22Rv1 (cell line): ENCODE measurements around the gene TUBB8.
"Not testable (repeated sequence)": the region's sequence is repeated elsewhere in the genome, so short reads cannot be mapped to it uniquely, and the experiment has no call there.

Experiments
- ZFX ChIP-seq: fragments of 450-650 bp; IDR thresholded peaks from 2 replicates; pipeline ENCODE4 v1.6.1; 2017; ENCODE audit warnings: antibody characterized with exemption, borderline replicate concordance
- TF ChIP-seq, protein P1 (sequence below): fragments of 450-650 bp; IDR thresholded peaks from 2 replicates; pipeline ENCODE4 v1.5.1; 2017; ENCODE audit warnings: mild to moderate bottlenecking

DNA sequence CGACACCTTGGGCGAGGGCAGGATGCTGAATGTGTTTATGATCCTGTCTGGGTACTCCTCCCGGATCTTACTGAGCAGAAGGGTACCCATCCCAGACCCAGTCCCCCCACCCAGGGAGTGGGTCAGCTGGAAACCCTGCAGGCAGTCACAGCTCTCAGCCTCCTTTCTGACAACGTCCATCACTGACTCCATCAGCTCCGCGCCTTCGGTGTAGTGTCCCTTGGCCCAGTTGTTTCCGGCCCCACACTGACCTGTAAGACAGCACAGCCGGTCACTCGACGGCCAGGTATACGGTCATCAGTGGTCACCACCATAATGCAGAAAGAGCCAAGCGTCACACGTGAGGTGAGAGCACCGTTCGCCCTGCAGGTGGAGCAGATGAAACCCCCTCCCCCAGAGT lies 1.2 kb downstream of the TUBB8 start:
- TF ChIP-seq, protein P1, sequence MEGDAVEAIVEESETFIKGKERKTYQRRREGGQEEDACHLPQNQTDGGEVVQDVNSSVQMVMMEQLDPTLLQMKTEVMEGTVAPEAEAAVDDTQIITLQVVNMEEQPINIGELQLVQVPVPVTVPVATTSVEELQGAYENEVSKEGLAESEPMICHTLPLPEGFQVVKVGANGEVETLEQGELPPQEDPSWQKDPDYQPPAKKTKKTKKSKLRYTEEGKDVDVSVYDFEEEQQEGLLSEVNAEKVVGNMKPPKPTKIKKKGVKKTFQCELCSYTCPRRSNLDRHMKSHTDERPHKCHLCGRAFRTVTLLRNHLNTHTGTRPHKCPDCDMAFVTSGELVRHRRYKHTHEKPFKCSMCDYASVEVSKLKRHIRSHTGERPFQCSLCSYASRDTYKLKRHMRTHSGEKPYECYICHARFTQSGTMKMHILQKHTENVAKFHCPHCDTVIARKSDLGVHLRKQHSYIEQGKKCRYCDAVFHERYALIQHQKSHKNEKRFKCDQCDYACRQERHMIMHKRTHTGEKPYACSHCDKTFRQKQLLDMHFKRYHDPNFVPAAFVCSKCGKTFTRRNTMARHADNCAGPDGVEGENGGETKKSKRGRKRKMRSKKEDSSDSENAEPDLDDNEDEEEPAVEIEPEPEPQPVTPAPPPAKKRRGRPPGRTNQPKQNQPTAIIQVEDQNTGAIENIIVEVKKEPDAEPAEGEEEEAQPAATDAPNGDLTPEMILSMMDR, result not testable (repeated sequence)
- not testable (repeated sequence) for TF ChIP-seq ZFX
